ENCODE measurements around the gene MID2.
"Not testable (repeated sequence)": the region's sequence is repeated elsewhere in the genome, so short reads cannot be mapped to it uniquely, and the experiment has no call there.

Gene MID2

GRCh38 chrX:107840971-107841370 is 15.3 kb downstream of the MID2 start:
- DNase-seq (ENCODE audit: low read depth in 4 of 4, low spot score in 1 of 4), result no peak

GRCh38 chrX:107842715-107843400 is 17.2 kb downstream of the MID2 start:
- DNase-seq (ENCODE audit: low read depth in 4 of 4, low spot score in 1 of 4), result no peak

GRCh38 chrX:107845625-107846024 is 20.0 kb downstream of the MID2 start:
- no peak for DNase-seq (ENCODE audit: low read depth in 4 of 4, low spot score in 1 of 4)

GRCh38 chrX:107848591-107848990 is 22.9 kb downstream of the MID2 start:
- DNase-seq (ENCODE audit: low read depth in 4 of 4, low spot score in 1 of 4), result no peak

- DNase-seq (ENCODE audit: low read depth in 4 of 4, low spot score in 1 of 4), result no peak
Measured at GRCh38 chrX:107849747-107850421, 24.2 kb downstream of the MID2 start.

- no peak for DNase-seq (ENCODE audit: low read depth in 4 of 4, low spot score in 1 of 4)
Measured at GRCh38 chrX:107850422-107850765, 24.7 kb downstream of the MID2 start.

GRCh38 chrX:107851215-107851614 is 25.5 kb downstream of the MID2 start:
- DNase-seq (ENCODE audit: low read depth in 4 of 4, low spot score in 1 of 4), result no peak

GRCh38 chrX:107851665-107852064 is 26.0 kb downstream of the MID2 start:
- not testable (repeated sequence) for DNase-seq (ENCODE audit: low read depth in 4 of 4, low spot score in 1 of 4)

GRCh38 chrX:107856289-107856688 is 30.6 kb downstream of the MID2 start:
- no peak for DNase-seq (ENCODE audit: low read depth in 4 of 4, low spot score in 1 of 4)

- not testable (repeated sequence) for DNase-seq (ENCODE audit: low read depth in 4 of 4, low spot score in 1 of 4)
Measured at GRCh38 chrX:107857041-107857440, 31.4 kb downstream of the MID2 start.

GRCh38 chrX:107857837-107858236 is 32.2 kb downstream of the MID2 start:
- DNase-seq (ENCODE audit: low read depth in 4 of 4, low spot score in 1 of 4), result no peak

GRCh38 chrX:107861056-107861455 is 35.4 kb downstream of the MID2 start:
- no peak for DNase-seq (ENCODE audit: low read depth in 4 of 4, low spot score in 1 of 4)

- DNase-seq (ENCODE audit: low read depth in 4 of 4, low spot score in 1 of 4), result no peak
Measured at GRCh38 chrX:107871136-107871535, 45.5 kb downstream of the MID2 start.

- DNase-seq (ENCODE audit: low read depth in 4 of 4, low spot score in 1 of 4), result no peak
Measured at GRCh38 chrX:107878106-107878505, 52.4 kb downstream of the MID2 start.

- DNase-seq (ENCODE audit: low read depth in 4 of 4, low spot score in 1 of 4), result no peak
Measured at GRCh38 chrX:107880054-107880610, 54.5 kb downstream of the MID2 start.

- DNase-seq (ENCODE audit: low read depth in 4 of 4, low spot score in 1 of 4), result peak in 1 of 4 experiments; percentile 7
Measured at GRCh38 chrX:107894038-107894437, 68.4 kb downstream of the MID2 start.

GRCh38 chrX:107902721-107903120 is 77.1 kb downstream of the MID2 start:
- no peak for DNase-seq (ENCODE audit: low read depth in 4 of 4, low spot score in 1 of 4)

- no peak for DNase-seq (ENCODE audit: low read depth in 4 of 4, low spot score in 1 of 4)
Measured at GRCh38 chrX:107905366-107905765, 79.7 kb downstream of the MID2 start.

- no peak for DNase-seq (ENCODE audit: low read depth in 4 of 4, low spot score in 1 of 4)
Measured at GRCh38 chrX:107924136-107924746, 98.6 kb downstream of the MID2 start.

- no peak for DNase-seq (ENCODE audit: low read depth in 4 of 4, low spot score in 1 of 4)
Measured at GRCh38 chrX:107934262-107934661, 108.6 kb downstream of the MID2 start.

- no peak for DNase-seq (ENCODE audit: low read depth in 4 of 4, low spot score in 1 of 4)
Measured at GRCh38 chrX:107935200-107935599, 109.5 kb downstream of the MID2 start.
